KBM-7 (cell line): Measurements from ENCODE around the gene HENMT1.
"Not testable (repeated sequence)": the region's sequence is repeated elsewhere in the genome, so short reads cannot be mapped to it uniquely, and the experiment has no call there.

Experiments
- DNase-seq: peaks from one replicate; pipeline ENCODE4 v3.0.0-alpha.2; 2015
- in situ Hi-C: fragments of 300-500 bp; cut with MboI; formaldehyde crosslinking; loops from 2 replicates; pipeline ENCODE4 v1.14.3; 2020; ENCODE audit warnings: low sequenced_read_pairs, low pct_unique_long_range_greater_than_20kb, mixed read lengths

HENMT1 gene

GRCh38 chr1:108679586-108680213, 18.8 kb upstream of the HENMT1 start:
- DNase-seq = no peak
- in situ Hi-C loops = no loop called here

GRCh38 chr1:108678706-108679105, 17.8 kb upstream of the HENMT1 start:
- in situ Hi-C loops = no loop called here

GRCh38 chr1:108671143-108671542, 10.2 kb upstream of the HENMT1 start:
- peak; percentile 35 for DNase-seq
- in situ Hi-C loops = no loop called here

More at GRCh38 chr1:108678706-108679105, 17.8 kb upstream of the HENMT1 start:
- DNase-seq = no peak

GRCh38 chr1:108670131-108670773, 9.4 kb upstream of the HENMT1 start:
- no peak for DNase-seq
- in situ Hi-C loops = no loop called here

GRCh38 chr1:108669679-108670078, 8.8 kb upstream of the HENMT1 start:
- in situ Hi-C loops = no loop called here
- DNase-seq = no peak

- in situ Hi-C loops = no loop called here
- no peak for DNase-seq
These were observed 7.9 kb upstream of the HENMT1 start for GRCh38 chr1:108668777-108669176.

GRCh38 chr1:108667422-108667821, 6.5 kb upstream of the HENMT1 start:
- DNase-seq, in situ Hi-C loops: not testable (repeated sequence)

GRCh38 chr1:108665771-108666170, 4.9 kb upstream of the HENMT1 start:
- in situ Hi-C loops = no loop called here
- no peak for DNase-seq

- no peak for DNase-seq
- in situ Hi-C loops = no loop called here
These were observed 4.2 kb upstream of the HENMT1 start for GRCh38 chr1:108665067-108665466.

GRCh38 chr1:108664481-108664880, 3.6 kb upstream of the HENMT1 start:
- peak; percentile 58 for DNase-seq
- in situ Hi-C loops = no loop called here

- in situ Hi-C loops = no loop called here
- no peak for DNase-seq
These were observed 2.2 kb upstream of the HENMT1 start for GRCh38 chr1:108663074-108663473.

GRCh38 chr1:108657356-108658080, 3.4 kb downstream of the HENMT1 start:
- in situ Hi-C loops = no loop called here
- DNase-seq = no peak

- in situ Hi-C loops = no loop called here
These were observed 7.3 kb downstream of the HENMT1 start for GRCh38 chr1:108653431-108654105.

GRCh38 chr1:108646648-108647269, 14.1 kb downstream of the HENMT1 start:
- in situ Hi-C loops = no loop called here
- peak; percentile 97 for DNase-seq

More at GRCh38 chr1:108653431-108654105, 7.3 kb downstream of the HENMT1 start:
- no peak for DNase-seq

- DNase-seq = no peak
- in situ Hi-C loops = no loop called here
These were observed 14.6 kb downstream of the HENMT1 start for GRCh38 chr1:108646265-108646647.

- in situ Hi-C loops = no loop called here
- peak; percentile 41 for DNase-seq
These were observed 15.2 kb downstream of the HENMT1 start for GRCh38 chr1:108645564-108646184.

- in situ Hi-C loops = no loop called here
- peak; percentile 9 for DNase-seq
These were observed 15.9 kb downstream of the HENMT1 start for GRCh38 chr1:108644984-108645383.

- in situ Hi-C loops = no loop called here
- DNase-seq = peak; percentile 71
These were observed 17.2 kb downstream of the HENMT1 start for GRCh38 chr1:108643492-108644335.
